ENCODE data around the gene ARFIP1. TPM values are rescaled to one million over a fixed set of nuclear protein-coding genes. Genes with fewer than 3 reads are reported as not detected.
"Not testable (repeated sequence)": the region's sequence is repeated elsewhere in the genome, so short reads cannot be mapped to it uniquely, and the experiment has no call there.

The ARFIP1 gene
- total RNA-seq, 3 donors from 2014 or later (not counting 1 experiment from before 2014, with no cell fraction given): 13.7 to 20.6 (median 14.6) TPM

- H3K4me1 ChIP-seq (ENCODE audit: control insufficient read depth, insufficient read depth, low read length): no peaks in the 10 kb centered on the region
- Mint-ChIP-seq H3K36me3 (no peaks in the 10 kb centered on the region), H3K9me3 (no peaks in the 10 kb centered on the region), H3K4me1 (no peaks in the 10 kb centered on the region), H3K4me3 (no peak overlapping the region), H3K27me3 (ENCODE audit: low read depth in 2 of 2) (peaks cover 0 to 14% of the 10 kb centered on the region in 2 donors), H3K27ac (no peak overlapping the region)
- DNase-seq: no peak
- 63% methylated on average over 2 of the region's 2 CpGs for WGBS (ENCODE audit: insufficient coverage)
- no peaks in the 10 kb centered on the region for H3K36me3 ChIP-seq (ENCODE audit: control insufficient read depth, insufficient read depth, low read length)
- intact Hi-C loops (cut with micrococcal nuclease): no loop called here
- H3K27ac ChIP-seq (ENCODE audit: low read length): no peak overlapping the region
- H3K4me3 ChIP-seq (ENCODE audit: low read length): no peak overlapping the region
- no peak for TF ChIP-seq CTCF (IDR thresholded peaks at IDR 0.05)
- no peaks in the 10 kb centered on the region for H3K27me3 ChIP-seq (ENCODE audit: control insufficient read depth, insufficient read depth, low read length)
- no peaks in the 10 kb centered on the region for H3K9me3 ChIP-seq (ENCODE audit: control insufficient read depth, insufficient read depth, low read length)
- no peak for ATAC-seq
These were observed 32.3 kb upstream of the ARFIP1 start for GRCh38 chr4:152747444-152747843.

- no peak for TF ChIP-seq CTCF (IDR thresholded peaks at IDR 0.05)
- no peaks in the 10 kb centered on the region for H3K4me1 ChIP-seq (ENCODE audit: control insufficient read depth, insufficient read depth, low read length)
- H3K27me3 ChIP-seq (ENCODE audit: control insufficient read depth, insufficient read depth, low read length): no peaks in the 10 kb centered on the region
- H3K9me3 Mint-ChIP-seq: no peaks in the 10 kb centered on the region
- H3K27ac ChIP-seq (ENCODE audit: low read length): no peak overlapping the region
- H3K9me3 ChIP-seq (ENCODE audit: control insufficient read depth, insufficient read depth, low read length): no peaks in the 10 kb centered on the region
- H3K36me3 ChIP-seq (ENCODE audit: control insufficient read depth, insufficient read depth, low read length): no peaks in the 10 kb centered on the region
- WGBS (ENCODE audit: insufficient coverage): 95% methylated on average over 9 of the region's 9 CpGs
- intact Hi-C loops (cut with micrococcal nuclease): no loop called here
- H3K4me1 Mint-ChIP-seq: no peaks in the 10 kb centered on the region
- H3K4me3 ChIP-seq (ENCODE audit: low read length): no peak overlapping the region
- H3K27ac Mint-ChIP-seq: no peak overlapping the region
- no peaks in the 10 kb centered on the region for H3K36me3 Mint-ChIP-seq
- no peak overlapping the region for H3K4me3 Mint-ChIP-seq
- DNase-seq (no peak), ATAC-seq (no peak)
- H3K27me3 Mint-ChIP-seq (ENCODE audit: low read depth in 2 of 2): peaks cover 0 to 26% of the 10 kb centered on the region in 2 donors
These were observed 31.1 kb upstream of the ARFIP1 start for GRCh38 chr4:152748619-152749018.

GRCh38 chr4:152763796-152764195 lies 16.0 kb upstream of the ARFIP1 start:
- H3K27ac Mint-ChIP-seq: no peak overlapping the region
- no peak for DNase-seq
- H3K4me3 Mint-ChIP-seq: no peak overlapping the region
- no peaks in the 10 kb centered on the region for H3K4me1 ChIP-seq (ENCODE audit: control insufficient read depth, insufficient read depth, low read length)
- intact Hi-C loops (cut with micrococcal nuclease): no loop called here
- H3K27ac ChIP-seq (ENCODE audit: low read length): no peak overlapping the region
- WGBS (ENCODE audit: insufficient coverage): 91% methylated on average over 1 of the region's 1 CpG
- H3K27me3 Mint-ChIP-seq (ENCODE audit: low read depth in 2 of 2): peaks cover 4 to 26% of the 10 kb centered on the region in 2 donors
- H3K27me3 ChIP-seq (ENCODE audit: control insufficient read depth, insufficient read depth, low read length): no peaks in the 10 kb centered on the region
- no peaks in the 10 kb centered on the region for H3K4me1 Mint-ChIP-seq
- no peaks in the 10 kb centered on the region for H3K36me3 ChIP-seq (ENCODE audit: control insufficient read depth, insufficient read depth, low read length)
- H3K9me3 Mint-ChIP-seq: no peaks in the 10 kb centered on the region
- no peak for ATAC-seq
- no peaks in the 10 kb centered on the region for H3K36me3 Mint-ChIP-seq
- no peak for TF ChIP-seq CTCF (IDR thresholded peaks at IDR 0.05)
- no peaks in the 10 kb centered on the region for H3K9me3 ChIP-seq (ENCODE audit: control insufficient read depth, insufficient read depth, low read length)
- no peak overlapping the region for H3K4me3 ChIP-seq (ENCODE audit: low read length)

- H3K27ac Mint-ChIP-seq; H3K36me3 ChIP-seq (ENCODE audit: control insufficient read depth, insufficient read depth, low read length); H3K27me3 ChIP-seq (ENCODE audit: control insufficient read depth, insufficient read depth, low read length); H3K9me3 ChIP-seq (ENCODE audit: control insufficient read depth, insufficient read depth, low read length); H3K9me3 Mint-ChIP-seq; H3K4me3 ChIP-seq (ENCODE audit: low read length); H3K36me3 Mint-ChIP-seq; DNase-seq; H3K27ac ChIP-seq (ENCODE audit: low read length); H3K4me3 Mint-ChIP-seq; H3K4me1 Mint-ChIP-seq; ATAC-seq; intact Hi-C loops (cut with micrococcal nuclease); H3K4me1 ChIP-seq (ENCODE audit: control insufficient read depth, insufficient read depth, low read length): not testable (repeated sequence)
- WGBS (ENCODE audit: insufficient coverage): 92% methylated on average over 54 of the region's 54 CpGs
- peaks cover 0 to 18% of the 10 kb centered on the region in 2 donors for H3K27me3 Mint-ChIP-seq (ENCODE audit: low read depth in 2 of 2)
These were observed 14.6 kb upstream of the ARFIP1 start for GRCh38 chr4:152765069-152765737.

Measured in natural killer cell (primary cell).